Activated CD4-positive, alpha-beta T cell treated with anti-CD3 and anti-CD28 coated beads, Interleukin-2, amount 50 U/mL, for 24 hours (primary cell): Measurements from ENCODE around the gene CELF5.
A peak's percentile ranks its signal among the peaks of the same experiment; 100 is the strongest.
"Not testable (repeated sequence)": the region's sequence is repeated elsewhere in the genome, so short reads cannot be mapped to it uniquely, and the experiment has no call there.

Experiments used
- DNase-seq, 2 donors: peaks; one replicate each; pipeline ENCODE4 v3.0.0-alpha.2; 2020; ENCODE audit warnings: low read depth in 1 of 2, low spot score in 1 of 2

The CELF5 gene

DNA sequence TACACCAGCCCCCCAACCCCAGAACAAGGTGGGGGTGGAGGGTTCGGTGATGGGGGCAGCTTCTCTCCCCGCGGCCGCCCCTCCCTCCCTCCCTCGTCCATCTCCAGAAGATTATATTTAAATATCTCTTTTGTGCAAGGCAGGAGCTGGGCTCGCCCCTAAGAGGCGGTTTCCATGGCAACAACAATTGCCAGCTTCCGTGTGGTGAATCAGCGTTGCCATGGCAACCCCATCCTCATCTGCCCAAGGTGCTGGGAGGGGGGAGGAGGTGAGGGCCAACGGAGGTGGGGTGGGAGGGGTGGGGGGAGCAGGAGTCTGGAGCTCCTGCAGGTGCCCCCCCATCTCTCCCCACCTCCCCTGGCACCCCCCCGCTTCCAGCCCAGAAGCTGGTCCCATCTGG lies 46.4 kb downstream of the CELF5 start:
- peak in 1 of 2 donors; percentile 60 for DNase-seq

DNA sequence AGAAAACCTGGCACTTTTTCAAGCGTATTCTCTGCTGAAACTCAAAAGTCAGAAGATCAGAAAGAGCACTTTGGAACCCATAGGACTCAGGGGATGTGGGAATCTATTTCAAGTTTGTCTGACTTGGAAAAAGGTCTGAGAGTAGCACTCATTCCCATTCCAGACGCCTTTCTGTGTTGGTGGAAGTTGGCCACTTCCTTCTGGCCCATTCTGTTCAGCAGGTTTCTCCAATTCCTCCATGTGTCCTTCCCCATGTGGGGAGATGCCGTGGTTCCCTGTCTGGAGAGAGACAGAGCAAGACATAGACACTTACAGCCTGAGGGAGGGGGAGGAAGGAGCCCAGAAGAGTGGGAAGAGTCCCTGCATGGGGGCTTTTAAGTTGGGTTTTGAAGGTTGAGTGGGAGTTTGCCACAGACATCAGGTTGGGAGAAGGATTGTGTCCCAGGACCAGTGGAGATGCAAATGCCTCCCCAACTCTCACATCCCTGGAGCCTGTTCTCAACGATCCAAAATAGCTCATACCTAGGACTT lies 48.0 kb downstream of the CELF5 start:
- DNase-seq, result no peak

DNA sequence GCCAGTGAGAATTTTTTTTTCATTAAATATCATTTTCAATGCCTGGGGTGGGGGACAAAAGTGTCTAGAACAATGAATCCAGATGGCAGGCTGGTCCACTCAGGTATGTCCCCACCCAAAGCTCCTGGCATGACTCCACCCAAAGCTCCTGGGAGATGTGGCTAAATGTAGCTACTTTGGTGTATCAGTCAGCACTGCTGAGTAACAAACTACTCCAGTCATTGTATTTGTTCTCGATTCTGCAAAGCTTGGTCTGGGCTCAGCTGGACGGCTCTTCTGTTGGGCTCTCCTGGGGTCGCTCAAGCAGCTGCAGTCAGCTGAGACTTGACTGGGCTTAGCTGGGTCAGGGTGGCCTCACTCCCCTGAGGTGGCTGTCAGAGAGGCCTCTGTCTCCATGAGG lies 48.5 kb downstream of the CELF5 start:
- no peak for DNase-seq

DNA sequence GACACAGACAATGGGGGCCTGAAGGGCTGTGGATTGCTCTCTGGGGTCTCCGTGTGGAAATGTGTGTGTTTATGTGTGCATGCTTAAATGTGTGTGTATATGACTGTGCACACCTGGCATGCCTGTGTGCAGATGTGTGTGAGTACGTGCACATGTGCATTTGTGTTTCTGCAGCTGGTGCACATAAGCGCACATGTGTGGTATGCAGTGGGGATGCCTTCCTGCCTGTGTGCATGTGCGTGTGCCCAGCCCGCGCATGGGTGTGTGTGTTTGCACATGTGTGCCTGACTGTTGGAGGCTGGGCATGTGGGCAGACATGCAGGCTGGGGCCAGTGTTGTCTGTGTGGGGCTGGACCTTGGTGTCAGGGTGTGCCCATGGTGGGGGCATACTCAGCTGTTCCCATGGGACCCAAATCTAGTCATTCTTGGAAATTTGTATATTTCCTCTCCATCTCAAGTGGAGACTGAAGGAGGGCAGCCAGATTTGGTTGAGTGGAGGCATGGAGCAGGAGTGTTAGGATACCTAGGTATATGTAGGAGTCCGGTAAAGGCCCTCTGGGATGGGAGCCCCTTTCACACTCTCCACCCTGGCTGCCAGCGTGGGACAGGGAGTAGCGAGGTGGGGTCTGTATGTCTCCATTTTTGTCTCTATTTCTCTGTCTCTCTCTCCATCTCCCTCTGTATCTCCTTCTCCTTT lies 49.9 kb downstream of the CELF5 start:
- DNase-seq, result no peak

DNA sequence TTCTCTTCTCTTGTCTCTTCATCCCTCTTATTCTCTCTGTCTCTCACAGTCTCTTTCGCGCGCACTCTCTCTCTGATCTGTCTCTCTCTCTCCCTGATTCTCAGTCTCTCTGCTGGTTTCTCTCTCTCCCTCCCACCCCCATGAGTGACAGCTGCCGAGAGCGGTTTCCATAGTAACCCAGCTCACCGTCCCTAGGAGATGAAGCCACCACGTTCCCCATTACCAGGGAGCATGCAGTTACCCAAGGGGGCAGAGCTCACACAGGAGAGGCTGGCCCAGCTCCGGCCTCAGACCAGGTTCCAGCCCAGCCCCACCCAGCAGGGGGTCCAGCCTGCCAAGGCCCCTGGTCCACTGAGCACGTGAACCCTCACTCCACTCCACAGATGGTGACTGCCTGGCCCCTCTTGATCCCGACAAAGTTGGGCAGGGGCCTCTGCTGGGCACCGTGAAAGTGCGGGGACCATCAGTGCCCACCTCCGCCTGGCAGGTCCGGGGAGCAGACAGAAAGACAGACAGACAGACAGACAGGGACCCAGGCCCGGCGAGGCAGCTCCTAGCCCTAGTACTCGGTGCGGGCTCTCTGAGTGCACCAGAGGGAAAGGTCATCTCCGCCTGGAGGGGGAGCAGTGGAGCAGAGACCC lies 50.6 kb downstream of the CELF5 start:
- peak in 1 of 2 donors; percentile 16 for DNase-seq

DNA sequence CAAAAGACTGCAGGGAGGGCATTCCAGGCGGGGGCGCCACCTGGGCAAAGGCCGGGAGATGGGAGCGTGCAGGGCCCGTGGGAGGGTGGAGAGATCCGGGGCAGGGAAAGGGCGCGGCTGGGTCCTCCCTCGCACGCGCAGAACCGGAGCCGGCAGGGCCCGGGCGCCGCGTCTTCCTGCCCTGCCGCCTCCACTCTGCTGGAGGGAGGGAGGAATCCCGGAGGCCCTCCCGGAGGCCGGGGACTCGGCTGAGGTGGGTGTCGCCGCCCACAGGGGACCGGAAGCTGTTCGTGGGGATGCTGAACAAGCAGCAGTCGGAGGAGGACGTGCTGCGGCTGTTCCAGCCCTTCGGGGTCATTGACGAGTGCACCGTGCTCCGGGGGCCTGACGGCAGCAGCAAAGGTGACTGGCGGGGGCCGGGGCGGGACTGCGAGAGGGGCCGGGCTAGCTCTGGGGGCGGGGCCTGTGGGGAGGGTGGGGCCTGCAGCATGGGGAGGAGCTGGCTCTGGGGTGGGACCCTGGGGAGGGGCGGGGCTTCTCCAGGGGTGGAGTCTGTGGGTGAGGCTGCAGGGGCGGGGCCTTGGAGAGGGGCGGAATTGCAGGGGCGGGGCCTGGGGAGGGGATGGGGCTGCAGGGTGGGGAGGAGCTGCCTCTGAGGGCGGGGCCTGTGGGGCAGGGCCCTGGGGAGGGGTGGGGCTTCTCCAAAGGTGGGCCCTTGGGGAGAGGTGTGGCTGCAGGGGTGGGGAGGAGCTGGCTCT lies 51.3 kb downstream of the CELF5 start:
- DNase-seq, result peak; percentile 86 to 87

DNA sequence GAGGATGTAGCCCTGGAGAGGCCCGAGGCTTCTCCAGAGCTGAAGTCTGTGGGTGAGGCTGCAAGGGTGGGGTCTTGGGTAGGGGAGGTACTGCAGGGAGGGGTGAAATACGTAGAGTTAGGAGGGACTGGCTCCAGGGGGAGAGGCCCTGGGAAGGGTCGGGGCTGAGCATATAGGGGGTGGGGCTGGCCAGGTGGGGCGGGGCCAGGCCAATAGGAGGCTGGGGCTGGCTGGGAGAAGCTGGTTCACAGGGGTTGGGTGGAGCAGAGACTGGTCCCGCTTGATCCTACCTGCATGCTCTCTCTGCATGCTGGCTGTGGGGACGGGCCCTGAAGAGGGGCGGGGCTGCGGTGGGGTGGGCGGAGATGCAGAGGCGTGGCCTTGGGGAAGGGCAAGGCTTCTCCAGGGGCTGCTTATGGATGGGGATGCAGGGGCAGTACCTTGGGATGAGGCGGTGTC lies 51.9 kb downstream of the CELF5 start:
- peak in 1 of 2 donors; percentile 23 for DNase-seq

DNA sequence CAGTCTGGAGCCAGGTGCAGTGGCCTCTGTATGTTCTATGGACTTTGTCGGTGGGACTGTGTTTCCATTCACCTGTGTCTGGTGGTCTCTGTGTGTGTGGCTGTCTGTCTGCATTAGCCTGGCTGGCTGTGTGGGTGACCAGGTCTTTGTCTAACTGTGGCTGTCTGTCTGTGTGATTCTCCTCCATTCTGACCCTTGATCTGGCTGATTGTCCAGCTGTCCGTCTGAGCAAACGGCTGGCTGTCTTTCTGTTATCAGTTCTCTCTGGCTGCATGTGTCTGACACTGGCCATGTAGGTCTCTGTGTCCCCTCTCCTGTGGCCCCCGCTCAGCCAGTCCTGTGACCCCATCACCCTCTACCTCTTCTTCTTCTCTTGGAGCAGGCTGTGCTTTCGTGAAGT lies 53.2 kb downstream of the CELF5 start:
- no peak for DNase-seq

DNA sequence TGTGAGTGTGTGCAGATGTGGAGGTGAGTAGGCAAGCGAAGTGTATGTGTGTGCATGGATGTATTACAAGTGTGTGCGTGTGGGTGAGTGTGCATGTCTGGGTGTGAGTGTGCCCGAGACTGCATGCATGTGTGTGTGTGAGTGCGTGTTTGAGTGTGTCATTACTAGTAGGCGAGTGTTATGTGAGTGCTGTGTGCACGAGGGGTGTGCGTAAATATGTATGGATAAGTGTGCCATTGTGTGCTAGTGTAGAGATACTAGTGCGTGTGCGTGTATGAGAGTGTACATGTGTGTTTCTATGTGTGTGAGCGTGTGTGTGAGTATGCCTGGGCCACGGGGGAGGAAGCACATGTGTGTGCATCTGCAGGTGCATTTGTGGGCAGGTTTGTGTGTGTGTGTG lies 53.8 kb downstream of the CELF5 start:
- DNase-seq, result no peak

DNA sequence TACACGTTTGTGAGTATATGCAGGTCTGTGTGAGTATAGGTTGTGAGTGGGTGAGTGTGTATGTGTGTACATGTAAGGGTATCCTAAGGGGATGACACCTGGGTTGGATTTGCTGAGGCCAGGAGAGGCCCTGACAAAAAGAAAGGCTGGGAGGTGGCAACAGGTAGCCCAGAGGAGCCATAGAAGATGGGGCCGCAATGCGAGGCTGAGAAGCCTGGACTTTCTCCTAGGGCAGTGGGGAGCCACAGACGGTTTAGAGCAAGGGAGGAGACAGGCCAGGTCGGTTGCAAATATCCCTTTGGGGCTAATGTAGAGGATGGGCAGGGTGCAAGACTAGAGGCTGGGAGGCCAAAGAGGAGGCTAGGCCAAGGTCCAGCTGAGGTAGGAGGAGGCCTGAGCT lies 54.3 kb downstream of the CELF5 start:
- DNase-seq, result no peak

DNA sequence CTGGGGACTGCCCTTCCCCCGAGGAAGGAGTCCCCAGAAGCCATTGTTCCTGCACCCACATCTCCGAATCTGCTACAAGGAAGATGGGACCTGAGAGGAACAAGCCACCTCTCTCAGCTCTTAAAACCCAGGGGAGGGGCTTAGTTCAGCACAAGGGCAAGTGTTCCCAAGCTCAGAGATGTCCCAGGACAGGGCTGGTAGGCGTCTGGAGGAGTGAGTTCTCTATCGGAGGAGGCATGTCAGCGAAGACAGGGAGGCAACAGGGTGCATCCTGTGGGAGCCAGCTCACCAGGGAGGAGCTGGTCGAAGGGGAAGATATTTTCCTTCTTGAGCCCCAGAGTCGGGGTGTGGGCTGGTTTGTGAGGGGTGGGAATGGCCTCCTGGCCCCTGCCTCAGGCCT lies 54.8 kb downstream of the CELF5 start:
- DNase-seq, result no peak

DNA sequence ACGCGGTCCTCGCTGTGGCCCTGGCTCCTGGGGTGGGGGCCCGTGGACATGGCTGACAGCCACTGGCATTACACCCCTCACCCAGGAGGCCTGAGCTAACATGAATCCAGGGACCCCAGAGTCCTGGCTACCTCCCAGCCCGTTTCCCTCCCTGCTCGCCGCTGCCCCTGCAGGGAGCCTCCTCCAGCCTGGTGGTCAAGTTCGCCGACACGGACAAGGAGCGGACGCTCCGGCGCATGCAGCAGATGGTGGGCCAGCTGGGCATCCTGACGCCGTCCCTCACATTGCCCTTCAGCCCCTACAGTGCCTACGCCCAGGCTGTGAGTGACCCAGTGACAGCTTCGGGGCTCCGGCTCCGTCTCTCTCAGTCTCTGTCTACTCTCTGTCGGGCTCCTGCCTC lies 56.6 kb downstream of the CELF5 start:
- DNase-seq, result no peak

DNA sequence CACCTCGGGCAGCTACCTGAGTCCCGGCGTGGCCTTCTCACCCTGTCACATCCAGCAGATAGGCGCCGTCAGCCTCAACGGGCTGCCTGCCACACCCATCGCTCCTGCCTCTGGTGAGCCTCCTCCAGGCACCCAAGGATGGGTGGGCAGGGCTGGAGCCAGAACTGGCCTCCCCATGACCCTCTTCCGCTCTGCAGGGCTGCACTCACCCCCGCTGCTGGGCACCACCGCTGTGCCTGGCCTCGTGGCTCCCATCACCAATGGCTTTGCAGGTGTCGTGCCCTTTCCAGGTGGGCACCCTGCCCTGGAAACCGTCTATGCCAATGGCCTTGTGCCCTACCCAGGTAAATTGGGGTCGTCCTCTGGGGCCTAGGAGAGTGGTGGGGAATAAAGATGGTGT lies 57.7 kb downstream of the CELF5 start:
- no peak for DNase-seq

DNA sequence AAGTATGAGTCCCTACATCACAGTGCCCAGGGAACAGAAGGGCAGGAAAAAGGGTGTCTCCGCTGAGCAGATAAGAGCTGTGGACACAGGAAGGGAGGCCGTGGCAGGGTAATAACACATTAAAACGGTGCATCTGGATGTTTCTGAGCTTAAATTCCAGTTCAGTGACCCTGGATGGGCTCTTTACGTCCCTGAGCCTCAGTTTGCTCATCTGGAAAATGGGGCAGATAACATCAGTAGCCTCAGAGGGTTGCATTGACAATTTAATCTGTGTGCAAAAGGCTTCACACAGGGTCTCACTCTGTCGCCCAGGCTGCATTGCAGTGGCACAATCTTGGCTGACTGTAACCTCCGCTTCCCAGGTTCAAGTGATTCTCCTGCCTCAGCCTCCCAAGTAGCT lies 58.1 kb downstream of the CELF5 start:
- no peak for DNase-seq

DNA sequence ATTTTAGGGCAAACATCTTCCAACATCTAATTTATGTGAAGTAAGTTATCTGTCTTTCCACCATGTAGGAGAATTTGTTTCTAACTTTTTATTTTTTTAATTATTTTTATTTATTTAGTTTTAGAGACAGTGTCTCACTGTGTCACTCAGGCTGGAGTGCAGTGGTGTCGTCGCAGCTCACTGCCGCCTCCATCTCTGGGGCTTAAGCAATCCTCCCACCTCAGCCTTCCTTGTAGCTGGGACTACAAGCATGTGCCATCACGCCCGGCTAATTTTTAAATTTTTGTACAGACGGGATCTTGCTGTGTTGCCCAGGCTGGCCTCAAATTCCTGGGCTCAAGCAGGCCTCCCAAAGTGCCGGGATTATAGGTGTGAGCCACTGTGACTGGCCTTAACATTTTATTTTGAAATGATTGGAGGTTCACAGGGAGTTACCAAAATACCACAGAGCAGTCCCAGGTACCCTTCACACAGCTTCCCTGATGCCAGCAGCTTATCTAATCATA lies 58.8 kb downstream of the CELF5 start:
- DNase-seq, result no peak

DNA sequence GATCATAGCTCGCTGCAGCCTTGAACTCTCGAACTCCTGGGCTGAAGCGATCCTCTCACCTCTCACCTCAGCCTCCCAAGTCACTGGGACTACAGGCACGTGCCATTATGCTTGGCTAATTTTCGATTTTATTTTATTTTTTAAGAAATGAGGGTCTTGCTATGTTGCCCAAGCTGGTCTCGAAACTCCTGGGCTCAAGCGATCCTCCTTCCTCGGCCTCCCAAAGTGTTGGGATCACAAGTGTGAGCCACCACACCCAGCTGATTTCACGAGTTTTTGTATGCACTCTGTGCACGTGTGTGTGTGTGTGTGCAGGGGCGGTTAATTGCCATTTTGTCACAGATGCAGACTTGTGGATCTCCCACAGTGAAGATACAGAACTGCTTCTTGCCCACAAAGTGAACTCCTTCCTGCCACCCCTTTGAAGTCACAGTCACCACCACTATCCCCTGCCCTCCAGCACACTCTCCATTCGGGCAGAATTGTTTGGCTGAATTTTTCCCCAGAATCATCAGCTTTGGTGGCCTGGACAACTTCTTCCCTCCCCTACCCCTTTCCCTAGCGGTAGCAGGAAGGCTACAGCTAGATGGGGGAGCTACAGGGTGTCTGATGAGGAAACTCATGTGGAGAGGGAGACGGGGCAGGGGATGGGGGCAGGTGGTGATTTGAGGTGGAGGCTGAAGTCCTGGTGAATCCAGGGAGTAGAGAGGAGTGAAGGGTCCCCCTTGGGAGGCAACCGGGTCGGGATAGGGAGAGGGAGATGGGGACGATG lies 59.6 kb downstream of the CELF5 start:
- no peak for DNase-seq

DNA sequence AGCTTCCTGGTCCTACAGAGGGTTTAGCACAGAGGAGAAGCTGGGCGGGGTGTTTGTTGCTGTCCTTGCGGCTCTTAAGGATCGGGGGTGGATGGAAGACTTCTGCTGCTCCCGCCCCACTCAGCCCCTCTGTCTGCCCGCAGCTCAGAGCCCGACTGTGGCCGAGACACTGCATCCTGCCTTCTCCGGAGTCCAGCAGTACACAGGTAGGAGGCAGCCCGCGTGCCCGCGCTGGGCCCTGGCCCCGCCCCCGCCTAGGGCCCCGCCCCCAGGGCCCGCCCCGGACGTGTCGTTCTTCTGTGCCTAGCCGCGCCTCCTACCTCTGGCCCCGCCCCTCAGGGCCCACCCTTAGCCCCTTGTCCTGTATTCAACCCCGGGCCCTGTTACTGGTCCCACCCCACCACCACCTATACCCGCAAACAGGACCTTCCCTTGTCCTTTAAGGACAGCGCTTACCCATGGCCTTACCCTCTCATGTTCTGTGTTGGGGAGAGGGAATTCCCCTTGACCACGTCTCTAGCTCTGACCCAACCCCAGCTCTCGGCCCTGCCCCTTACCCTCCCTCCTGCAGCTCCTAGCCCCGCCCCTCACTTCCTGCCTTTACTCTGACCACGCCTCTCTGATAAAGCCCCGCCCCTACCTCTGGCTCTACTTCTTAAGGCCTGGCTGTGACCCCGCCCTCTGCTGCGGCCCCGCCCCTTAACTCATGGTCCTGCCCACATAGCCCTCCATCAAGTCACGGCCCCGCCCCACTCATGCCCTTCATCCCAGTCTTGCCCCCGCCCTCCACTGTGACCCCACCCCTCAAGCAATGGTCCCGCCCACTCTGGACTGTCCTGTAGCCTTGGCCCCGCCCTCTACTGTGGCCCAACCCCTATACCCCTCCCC lies 60.5 kb downstream of the CELF5 start:
- DNase-seq, result peak in 1 of 2 donors; percentile 51

DNA sequence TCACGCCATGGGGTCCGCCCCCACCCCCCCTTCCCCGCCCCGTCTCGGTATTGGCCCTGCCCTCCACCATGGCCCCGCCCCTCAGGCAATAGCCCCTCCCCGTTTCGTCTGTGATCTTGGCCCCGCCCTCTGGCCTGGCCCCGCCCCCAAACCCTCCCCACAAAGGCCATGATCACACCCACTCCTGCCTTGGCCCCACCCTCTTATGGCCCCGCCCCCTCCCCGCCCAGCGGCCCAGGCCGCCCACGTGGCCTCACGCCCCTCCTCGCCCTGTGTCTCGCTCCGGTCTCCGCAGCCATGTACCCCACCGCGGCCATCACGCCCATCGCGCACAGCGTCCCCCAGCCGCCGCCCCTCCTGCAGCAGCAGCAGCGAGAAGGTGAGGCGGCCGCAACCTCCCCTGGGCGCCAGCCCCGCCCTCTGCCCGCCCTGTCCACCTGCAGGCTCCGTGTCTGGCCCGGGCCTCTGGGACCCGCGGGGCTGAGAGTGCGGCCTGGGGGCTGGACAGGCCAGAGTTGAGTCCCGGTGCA lies 61.3 kb downstream of the CELF5 start:
- DNase-seq, result peak in 1 of 2 donors; percentile 25

DNA sequence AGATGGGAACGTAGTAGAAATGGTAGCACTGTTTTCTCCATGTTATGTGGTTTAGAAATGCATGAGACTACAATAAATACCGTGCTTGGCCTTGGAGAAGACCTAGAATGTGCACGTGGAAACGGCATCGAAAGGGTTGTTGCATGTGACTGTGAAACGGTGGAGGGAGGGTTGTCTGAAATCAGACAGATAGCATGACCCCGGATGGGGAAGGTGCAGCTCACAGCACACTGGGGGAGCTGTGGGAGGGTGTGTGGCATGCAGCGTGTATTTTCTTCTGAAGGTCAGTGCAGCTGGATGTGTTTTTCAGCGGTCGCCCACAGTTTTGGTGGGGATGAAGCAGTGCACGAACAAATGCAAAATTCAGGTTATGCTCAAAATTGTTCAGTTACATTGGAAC lies 63.4 kb downstream of the CELF5 start:
- no peak for DNase-seq

DNA sequence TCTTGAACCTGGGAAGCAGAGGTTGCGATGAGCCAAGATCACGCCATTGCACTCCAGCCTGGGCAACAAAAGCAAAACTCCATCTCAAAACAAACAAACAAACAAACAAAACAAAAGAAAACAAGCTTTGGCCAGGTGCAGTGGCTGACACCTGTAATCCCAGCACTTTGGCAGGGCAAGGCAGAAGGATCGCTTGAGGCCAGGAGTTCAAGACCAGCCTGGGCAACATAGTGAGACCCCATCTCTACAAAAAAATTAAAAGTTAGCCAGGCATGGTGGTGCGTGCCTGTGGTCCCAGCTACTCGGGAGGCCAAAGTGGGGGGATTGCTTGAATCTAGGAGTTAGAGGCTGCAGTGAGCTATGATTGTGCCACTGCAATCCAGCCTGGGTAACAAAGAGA lies 64.0 kb downstream of the CELF5 start:
- DNase-seq, result not testable (repeated sequence)
